HG02840 (cell line): ENCODE results near the gene BTNL8.

ENCODE experiments used
- ATAC-seq: cut with Tn5 transposase; IDR thresholded peaks from one replicate; pipeline ENCODE4 v1.9.1; 2021; ENCODE audit warnings: mild to moderate bottlenecking, moderate library complexity, moderate number of reproducible peaks; ENCODE audit not compliant: unreplicated experiment, low FRiP score

BTNL8 gene

GRCh38 chr5:180950291-180950949 is 51.5 kb downstream of the BTNL8 start:
- no peak for ATAC-seq

GRCh38 chr5:180959661-180960060 is 60.7 kb downstream of the BTNL8 start:
- no peak for ATAC-seq

GRCh38 chr5:180960209-180960608 is 61.2 kb downstream of the BTNL8 start:
- ATAC-seq = no peak

- ATAC-seq = no peak
These were observed 70.4 kb downstream of the BTNL8 start for GRCh38 chr5:180969406-180969805.

GRCh38 chr5:180970336-180970735 is 71.4 kb downstream of the BTNL8 start:
- ATAC-seq = no peak

GRCh38 chr5:180970875-180971274 is 71.9 kb downstream of the BTNL8 start:
- no peak for ATAC-seq

GRCh38 chr5:180974612-180975315 is 75.8 kb downstream of the BTNL8 start:
- ATAC-seq = no peak

GRCh38 chr5:180975338-180975737 is 76.4 kb downstream of the BTNL8 start:
- peak; percentile 92 for ATAC-seq

GRCh38 chr5:180976518-180976917 is 77.6 kb downstream of the BTNL8 start:
- no peak for ATAC-seq

GRCh38 chr5:180977852-180978251 is 78.9 kb downstream of the BTNL8 start:
- no peak for ATAC-seq

- no peak for ATAC-seq
These were observed 83.2 kb downstream of the BTNL8 start for GRCh38 chr5:180982008-180982741.

GRCh38 chr5:180988016-180988415 is 89.1 kb downstream of the BTNL8 start:
- ATAC-seq = no peak

- no peak for ATAC-seq
These were observed 89.6 kb downstream of the BTNL8 start, which contains the start of gene BTNL3 for GRCh38 chr5:180988592-180988991. Gene BTNL3 (plus strand): TSS chr5:180988846. CDS start chr5:180989029, 183 bp downstream.

GRCh38 chr5:180990086-180990881 is 91.3 kb downstream of the BTNL8 start:
- no peak for ATAC-seq

GRCh38 chr5:180990882-180991242 is 91.9 kb downstream of the BTNL8 start:
- no peak for ATAC-seq
